Measurements from ENCODE around the gene CILP.
A peak's percentile ranks its signal among the peaks of the same experiment; 100 is the strongest.
"Not testable (repeated sequence)": the region's sequence is repeated elsewhere in the genome, so short reads cannot be mapped to it uniquely, and the experiment has no call there.

The CILP gene

GRCh38 chr15:65196637-65197336 lies 14.5 kb downstream of the CILP start:
- no peak for DNase-seq (ENCODE audit: low read depth in 1 of 2, low spot score in 1 of 2)

GRCh38 chr15:65195548-65195923 lies 15.7 kb downstream of the CILP start:
- no peak for DNase-seq (ENCODE audit: low read depth in 1 of 2, low spot score in 1 of 2)

- DNase-seq (ENCODE audit: low read depth in 1 of 2, low spot score in 1 of 2): no peak
These were observed 16.3 kb downstream of the CILP start for GRCh38 chr15:65194826-65195547.

- DNase-seq (ENCODE audit: low read depth in 1 of 2, low spot score in 1 of 2): no peak
These were observed 19.3 kb downstream of the CILP start for GRCh38 chr15:65192016-65192415.

- no peak for DNase-seq (ENCODE audit: low read depth in 1 of 2, low spot score in 1 of 2)
These were observed 22.1 kb downstream of the CILP start for GRCh38 chr15:65189102-65189740.

- not testable (repeated sequence) for DNase-seq (ENCODE audit: low read depth in 1 of 2, low spot score in 1 of 2)
These were observed 22.8 kb downstream of the CILP start for GRCh38 chr15:65188472-65188871.

- DNase-seq (ENCODE audit: low read depth in 1 of 2, low spot score in 1 of 2): peak; percentile 70 to 82
These were observed 26.2 kb downstream of the CILP start, which contains the start of gene CLPX for GRCh38 chr15:65184868-65185717. Gene CLPX (minus strand): TSS chr15:65185342. CDS start chr15:65185153, 189 bp downstream.

- peak in 1 of 2 donors; percentile 15 for DNase-seq (ENCODE audit: low read depth in 1 of 2, low spot score in 1 of 2)
These were observed 26.9 kb downstream of the CILP start for GRCh38 chr15:65184305-65184867.

GRCh38 chr15:65183865-65184159 lies 27.5 kb downstream of the CILP start:
- no peak for DNase-seq (ENCODE audit: low read depth in 1 of 2, low spot score in 1 of 2)

GRCh38 chr15:65182538-65182937 lies 28.7 kb downstream of the CILP start:
- DNase-seq (ENCODE audit: low read depth in 1 of 2, low spot score in 1 of 2): no peak

GRCh38 chr15:65181582-65182353 lies 29.5 kb downstream of the CILP start:
- not testable (repeated sequence) for DNase-seq (ENCODE audit: low read depth in 1 of 2, low spot score in 1 of 2)

GRCh38 chr15:65180167-65180566 lies 31.1 kb downstream of the CILP start:
- no peak for DNase-seq (ENCODE audit: low read depth in 1 of 2, low spot score in 1 of 2)

GRCh38 chr15:65177901-65178300 lies 33.4 kb downstream of the CILP start:
- no peak for DNase-seq (ENCODE audit: low read depth in 1 of 2, low spot score in 1 of 2)

GRCh38 chr15:65176056-65176455 lies 35.2 kb downstream of the CILP start:
- no peak for DNase-seq (ENCODE audit: low read depth in 1 of 2, low spot score in 1 of 2)

- DNase-seq (ENCODE audit: low read depth in 1 of 2, low spot score in 1 of 2): no peak
These were observed 35.8 kb downstream of the CILP start for GRCh38 chr15:65175511-65175910.

GRCh38 chr15:65174509-65174908 lies 36.8 kb downstream of the CILP start:
- DNase-seq (ENCODE audit: low read depth in 1 of 2, low spot score in 1 of 2): no peak

GRCh38 chr15:65172531-65172930 lies 38.7 kb downstream of the CILP start:
- no peak for DNase-seq (ENCODE audit: low read depth in 1 of 2, low spot score in 1 of 2)

GRCh38 chr15:65171428-65171827 lies 39.8 kb downstream of the CILP start:
- no peak for DNase-seq (ENCODE audit: low read depth in 1 of 2, low spot score in 1 of 2)

GRCh38 chr15:65165875-65166274 lies 45.4 kb downstream of the CILP start:
- no peak for DNase-seq (ENCODE audit: low read depth in 1 of 2, low spot score in 1 of 2)

GRCh38 chr15:65164139-65164538 lies 47.1 kb downstream of the CILP start:
- DNase-seq (ENCODE audit: low read depth in 1 of 2, low spot score in 1 of 2): no peak
